Endothelial cell of umbilical vein (primary cell): ENCODE data around the gene PLCD1. TPM values are rescaled to one million over a fixed set of nuclear protein-coding genes. Genes with fewer than 3 reads are reported as not detected.

Experiments used
- BruUV-seq: library from RNA; stranded (reverse); fragments of 400-500 nt; replicated peaks from 2 replicates; lab custom pipeline; 2021; lab: Mats Ljungman, UMichigan
- CTCF ChIA-PET: fragments of 300-600, 350-600 bp; sonication (Branson Sonifier 250); formaldehyde crosslinking; loops from one replicate; lab custom pipeline; 2021; ENCODE audit warnings: antibody characterized with exemption, inconsistent platforms; lab: Charles Lee
- POLR2A ChIA-PET: fragments of 300-600, 350-600 bp; sonication (Branson Sonifier 250); formaldehyde crosslinking; loops from one replicate; lab custom pipeline; 2021; ENCODE audit warnings: antibody characterized with exemption, inconsistent platforms; lab: Charles Lee
- DNase-seq: peaks from one replicate; pipeline ENCODE4 v3.0.0-alpha.2; 2011; ENCODE audit warnings: low read depth, low spot score
- FAIRE-seq: peaks from 2 replicates; lab custom pipeline; 2011; peaks lifted over from hg19 to GRCh38; lab: Jason Lieb, UNC
- H2AFZ ChIP-seq: 2 replicates; pipeline ENCODE4 v1.6.0; 2012; ENCODE audit warnings: low read depth, low read length, control low read depth, inconsistent platforms
- H3K27ac ChIP-seq: 2 replicates; pipeline ENCODE4 v1.5.1; 2011; ENCODE audit warnings: low read depth, mild to moderate bottlenecking, control low read depth, low read length, moderate library complexity; ENCODE audit not compliant: insufficient read depth
- H3K27me3 ChIP-seq, 2 experiments: 2 replicates each; pipeline versions ENCODE4 v1.6.0 to v1.6.1; 2011; ENCODE audit warnings: low read length in 2 of 2, mixed read lengths in 1 of 2; ENCODE audit not compliant: control insufficient read depth in 2 of 2, insufficient read depth in 2 of 2
- H3K36me3 ChIP-seq, 2 experiments: 2 replicates in 1 of 2; 3 replicates in 1 of 2; pipeline ENCODE4 v1.5.1; 2011; ENCODE audit warnings: low read length in 2 of 2, mild to moderate bottlenecking in 1 of 2, moderate library complexity in 1 of 2; ENCODE audit not compliant: control insufficient read depth in 2 of 2, insufficient read depth in 2 of 2; ENCODE audit errors: extremely low read depth in 1 of 2
- H3K4me1 ChIP-seq: 3 replicates; pipeline ENCODE4 v1.5.1; 2011; ENCODE audit warnings: mild to moderate bottlenecking, low read length; ENCODE audit not compliant: control insufficient read depth, insufficient read depth; ENCODE audit errors: extremely low read depth
- H3K4me2 ChIP-seq: 2 replicates; pipeline ENCODE4 v1.6.1; 2011; ENCODE audit warnings: low read length, control low read depth, mixed read lengths; ENCODE audit not compliant: insufficient read depth
- H3K4me3 ChIP-seq, 3 experiments: fragments of 200-600 bp in 1 of 3; sonication (generic), shearing (Covaris generic) in 1 of 3; replicated peaks in 1 of 3; 2 replicates each; pipeline ENCODE4 v1.5.1; 2011 to 2016; ENCODE audit warnings: control low read depth in 3 of 3, low read length in 3 of 3, mild to moderate bottlenecking in 2 of 3, inconsistent platforms in 1 of 3, low read depth in 1 of 3, moderate library complexity in 1 of 3; ENCODE audit not compliant: insufficient read depth in 1 of 3
- H3K79me2 ChIP-seq: 2 replicates; pipeline ENCODE4 v1.6.0; 2012; ENCODE audit warnings: low read length, inconsistent platforms; ENCODE audit not compliant: control insufficient read depth, insufficient read depth
- H3K9ac ChIP-seq: replicated peaks from 2 replicates; pipeline ENCODE3; 2011; ENCODE audit warnings: low read length, control low read depth; ENCODE audit not compliant: insufficient read depth; ENCODE audit errors: extremely low read depth
- H3K9me1 ChIP-seq: replicated peaks from 3 replicates; pipeline ENCODE4 v1.6.0; 2011; ENCODE audit warnings: mild to moderate bottlenecking, low read length; ENCODE audit not compliant: control insufficient read depth, insufficient read depth; ENCODE audit errors: extremely low read depth
- H3K9me3 ChIP-seq: replicated peaks from 2 replicates; pipeline ENCODE4 v1.5.1; 2012; ENCODE audit warnings: low read length, inconsistent platforms; ENCODE audit not compliant: control insufficient read depth, insufficient read depth
- H4K20me1 ChIP-seq: replicated peaks from 2 replicates; pipeline ENCODE3; 2011; ENCODE audit warnings: mild to moderate bottlenecking, low read length; ENCODE audit not compliant: control insufficient read depth, insufficient read depth; ENCODE audit errors: extremely low read depth
- CTCF ChIP-seq, 2 donors: IDR thresholded peaks; 1 replicate in 1 of 2; 2 replicates in 1 of 2; pipeline ENCODE4 v1.5.1; 2011; ENCODE audit warnings: low read length in 2 of 2, mild to moderate bottlenecking in 2 of 2, moderate library complexity in 2 of 2, control low read depth in 1 of 2, inconsistent platforms in 1 of 2, low read depth in 1 of 2; ENCODE audit not compliant: insufficient read depth in 1 of 2; ENCODE audit errors: extremely low read depth in 1 of 2
- EZH2 ChIP-seq: IDR thresholded peaks from 2 replicates; pipeline ENCODE4 v1.6.1; 2012; ENCODE audit warnings: borderline replicate concordance, low read depth, mild to moderate bottlenecking, moderate library complexity, low read length, inconsistent platforms; ENCODE audit not compliant: severe bottlenecking
- FOS ChIP-seq: IDR thresholded peaks from 2 replicates; pipeline ENCODE4 v1.6.1; 2011; ENCODE audit warnings: mild to moderate bottlenecking, low read length, moderate library complexity, borderline replicate concordance; ENCODE audit not compliant: insufficient read depth
- GATA2 ChIP-seq: IDR thresholded peaks from 2 replicates; pipeline ENCODE4 v1.7.0; 2011; ENCODE audit warnings: low read depth, mild to moderate bottlenecking, moderate library complexity, mixed read lengths, low read length; ENCODE audit not compliant: insufficient read length, insufficient read depth
- JUN ChIP-seq: IDR thresholded peaks from 2 replicates; pipeline ENCODE4 v1.6.1; 2011; ENCODE audit warnings: borderline replicate concordance, low read depth; ENCODE audit not compliant: insufficient read length, insufficient read depth
- MAX ChIP-seq: IDR thresholded peaks from 2 replicates; pipeline ENCODE4 v1.6.1; 2011; ENCODE audit not compliant: insufficient read depth, insufficient read length
- MYC ChIP-seq: IDR thresholded peaks from one replicate; pipeline ENCODE4 v1.6.1; 2011; ENCODE audit warnings: mild to moderate bottlenecking, low read depth, low read length
- POLR2A ChIP-seq: IDR thresholded peaks from 2 replicates; pipeline ENCODE4 v1.6.1; 2012; ENCODE audit warnings: low read depth, mild to moderate bottlenecking, control low read depth, low read length
- POLR2AphosphoS5 ChIP-seq: IDR thresholded peaks from 2 replicates; pipeline ENCODE4 v1.6.1; 2012; ENCODE audit warnings: low read depth, mild to moderate bottlenecking, control low read depth, low read length, moderate library complexity; ENCODE audit not compliant: insufficient read depth
- dilution Hi-C: fragments of 300-500 bp; cut with MboI; formaldehyde crosslinking; loops from one replicate; pipeline ENCODE4 v1.15.0; 2019; ENCODE audit warnings: low sequenced_read_pairs; ENCODE audit not compliant: extremely low pct_ligation_motif_present
- intact Hi-C: fragments of 100-400 bp; cut with micrococcal nuclease; formaldehyde crosslinking; loops from one replicate; pipeline ENCODE4 v1.10.0; 2022
- polyA plus RNA-seq, 4 experiments: library from polyadenylated mRNA; depleted of rRNA in 3 of 4; stranded (reverse) in 3 of 4; unstranded in 1 of 4; fragments of >200 nt; gene quantifications; 2 replicates each; pipeline versions ENCODE4 v1.2.1 to v1.2.3, GENCODE V29; 2011 to 2012; ENCODE audit warnings: missing spikeins in 1 of 4
- total RNA-seq: library from RNA; stranded (reverse); gene quantifications from 2 replicates; pipeline ENCODE4 v1.2.3, GENCODE V29; 2021

The PLCD1 gene
- total and polyA plus RNA-seq, 2 donors (not counting 3 experiments of a cell fraction or from before 2014, with no cell fraction given) = 12.6 to 15.3 TPM

- Histone ChIP-seq H3K9ac (no peak overlapping the region), H3K27ac (no peak overlapping the region), H3K9me3 (no peaks in the 10 kb centered on the region), H3K36me3 (peaks cover 0 to 14% of the 10 kb centered on the region in 2 experiments), H3K4me3 (no peak overlapping the region), H3K9me1 (no peaks in the 10 kb centered on the region), H3K4me1 (no peaks in the 10 kb centered on the region), H3K4me2 (no peak overlapping the region), H4K20me1 (no peaks in the 10 kb centered on the region), H2AFZ (no peak overlapping the region), H3K79me2 (no peaks in the 10 kb centered on the region), H3K27me3 (no peaks in the 10 kb centered on the region)
- BruUV-seq = no TSS peak
- CTCF ChIA-PET = interaction anchor here (1.0 to 2.1 kb wide), 3 partner anchors 32 to 656 kb away, joined by 3 to 7 read pairs (median 3); no protein-coding TSS in a partner anchor
- DNase-seq (no peak), FAIRE-seq (no peak)
- dilution Hi-C loops = no loop called here
- TF ChIP-seq EZH2 (no peak), JUN (no peak), MYC (no peak), FOS (no peak)
- intact Hi-C loops = no loop called here
- POLR2A ChIA-PET = no interaction called here
These were observed 22.9 kb downstream of the PLCD1 start for GRCh38 chr3:38006445-38006995.

- Histone ChIP-seq H2AFZ (no peak overlapping the region), H3K9ac (no peak overlapping the region), H3K9me1 (no peaks in the 10 kb centered on the region), H3K79me2 (no peaks in the 10 kb centered on the region), H3K36me3 (peaks cover 0 to 14% of the 10 kb centered on the region in 2 experiments), H3K4me2 (no peak overlapping the region), H3K9me3 (no peaks in the 10 kb centered on the region), H3K27ac (no peak overlapping the region), H3K4me3 (no peak overlapping the region), H3K4me1 (no peaks in the 10 kb centered on the region), H3K27me3 (no peaks in the 10 kb centered on the region), H4K20me1 (no peaks in the 10 kb centered on the region)
- no peak for DNase-seq
- no TSS peak for BruUV-seq
- ChIA-PET CTCF (interaction anchor here (2.1 kb wide), 1 partner anchor 32 kb away, joined by 7 read pairs; no protein-coding TSS in a partner anchor), POLR2A (no interaction called here)
- dilution Hi-C loops (no loop called here), intact Hi-C loops (no loop called here)
- no peak for FAIRE-seq
- TF ChIP-seq MAX (no peak), MYC (no peak), GATA2 (no peak), CTCF (IDR thresholded peaks at IDR 0.05; ENCODE audit: extremely low read depth in 1 of 2, insufficient read depth in 1 of 2, low read depth in 1 of 2, low read length in 2 of 2) (no peak), POLR2AphosphoS5 (no peak), EZH2 (no peak), JUN (no peak), POLR2A (no peak), FOS (no peak)
These were observed 23.4 kb downstream of the PLCD1 start for GRCh38 chr3:38006031-38006430.
